ENCODE data around the gene ALPP. TPM values are rescaled to one million over a fixed set of nuclear protein-coding genes. Genes with fewer than 3 reads are reported as not detected.

ALPP gene
- total and polyA plus RNA-seq, 2 experiments from 2014 or later, result not detected

GRCh38 chr2:232341061-232341738 is 37.4 kb upstream of the ALPP start:
- DNase-seq (ENCODE audit: low read depth in 1 of 2, low spot score in 1 of 2), result no peak
- no peak for TF ChIP-seq CTCF (IDR thresholded peaks at IDR 0.05; ENCODE audit: low read depth, low read length)
- no peaks in the 10 kb centered on the region for H3K27me3 ChIP-seq
- H3K4me3 ChIP-seq, result no peak overlapping the region
- H3K36me3 ChIP-seq, result no peaks in the 10 kb centered on the region
- H3K27ac ChIP-seq, result no peak overlapping the region
- no peaks in the 10 kb centered on the region for H3K9me3 ChIP-seq (ENCODE audit: low read depth)
- H3K4me1 ChIP-seq (ENCODE audit: low read depth), result no peaks in the 10 kb centered on the region

DNA sequence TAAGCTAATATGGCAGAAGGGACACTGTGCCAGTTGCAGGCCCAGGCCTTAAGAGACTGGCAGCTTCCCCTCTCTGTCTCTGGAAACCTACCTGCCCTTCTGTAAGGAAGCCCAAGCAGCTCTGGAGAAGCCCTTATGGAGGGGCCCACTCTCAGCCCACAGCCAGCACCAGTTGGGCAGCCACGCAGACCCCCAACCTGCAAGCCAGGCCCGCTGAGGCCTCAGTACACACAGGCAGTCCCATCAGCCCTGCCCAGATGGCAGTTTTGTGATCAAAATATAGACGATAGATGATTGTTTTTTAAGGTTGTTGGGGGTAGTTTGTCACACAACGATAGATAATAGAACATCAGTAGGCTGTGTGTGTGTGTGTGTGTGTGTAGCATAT is 36.8 kb upstream of the ALPP start:
- TF ChIP-seq CTCF (IDR thresholded peaks at IDR 0.05; ENCODE audit: low read depth, low read length), result no peak
- H3K4me3 ChIP-seq, result no peak overlapping the region
- peaks cover under 1% of the 10 kb centered on the region for H3K27me3 ChIP-seq
- H3K4me1 ChIP-seq (ENCODE audit: low read depth), result no peaks in the 10 kb centered on the region
- H3K9me3 ChIP-seq (ENCODE audit: low read depth), result no peaks in the 10 kb centered on the region
- DNase-seq (ENCODE audit: low read depth in 1 of 2, low spot score in 1 of 2), result no peak
- H3K36me3 ChIP-seq, result no peaks in the 10 kb centered on the region
- H3K27ac ChIP-seq, result no peak overlapping the region

DNA sequence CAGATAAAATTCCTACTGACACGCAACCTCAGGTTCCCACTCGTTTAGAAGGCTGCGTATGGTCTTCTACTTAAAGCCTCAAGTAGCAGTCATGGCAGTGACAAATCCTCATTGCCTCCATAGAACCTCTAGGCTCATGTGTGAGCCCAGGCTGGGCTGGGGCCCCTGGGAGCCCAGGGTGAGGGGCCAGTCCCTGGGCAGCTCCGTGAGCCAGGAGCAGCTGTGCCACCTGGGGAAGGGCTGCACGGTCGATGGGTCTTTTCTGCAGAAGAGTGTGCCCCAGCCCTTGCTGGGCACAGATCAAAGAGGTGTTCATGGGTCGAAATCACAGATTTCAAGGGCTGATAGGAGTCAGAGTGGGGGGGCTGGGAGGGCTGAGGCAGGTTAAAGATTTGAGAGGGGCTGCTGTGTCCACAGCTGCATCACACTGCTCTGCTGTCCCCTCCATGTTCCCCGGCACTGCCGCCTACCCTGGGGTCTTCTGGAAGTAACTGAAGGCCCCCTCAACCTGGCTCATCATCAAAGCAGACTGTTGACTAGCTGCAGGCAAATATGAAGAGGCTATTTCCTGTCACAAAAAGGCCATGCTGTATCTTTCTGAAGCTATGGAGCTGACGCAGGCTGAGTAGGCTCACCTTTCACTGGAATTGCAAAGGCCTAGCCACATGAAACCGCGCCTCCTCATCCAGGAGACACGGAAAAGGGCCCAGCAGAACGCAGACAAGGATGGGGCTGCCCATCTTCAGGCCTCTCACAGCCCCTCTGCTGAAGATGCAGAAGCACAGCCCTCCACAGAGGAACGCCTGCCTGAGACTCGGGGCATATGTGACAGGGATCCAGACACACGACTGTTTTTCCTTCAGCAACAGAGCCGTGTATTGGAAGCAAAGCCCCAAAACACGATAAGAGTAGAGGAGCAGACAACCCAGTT is 35.7 kb upstream of the ALPP start:
- no peaks in the 10 kb centered on the region for H3K4me1 ChIP-seq (ENCODE audit: low read depth)
- H3K27ac ChIP-seq, result no peak overlapping the region
- H3K36me3 ChIP-seq, result no peaks in the 10 kb centered on the region
- TF ChIP-seq CTCF (IDR thresholded peaks at IDR 0.05; ENCODE audit: low read depth, low read length), result no peak
- H3K4me3 ChIP-seq, result no peak overlapping the region
- peaks cover 12% of the 10 kb centered on the region for H3K27me3 ChIP-seq
- H3K9me3 ChIP-seq (ENCODE audit: low read depth), result no peaks in the 10 kb centered on the region
- no peak for DNase-seq (ENCODE audit: low read depth in 1 of 2, low spot score in 1 of 2)

- Histone ChIP-seq H3K4me3 (no peak overlapping the region), H3K4me1 (ENCODE audit: low read depth) (no peaks in the 10 kb centered on the region), H3K27ac (no peak overlapping the region), H3K36me3 (no peaks in the 10 kb centered on the region), H3K27me3 (peaks cover 22% of the 10 kb centered on the region), H3K9me3 (ENCODE audit: low read depth) (no peaks in the 10 kb centered on the region)
- no peak for TF ChIP-seq CTCF (IDR thresholded peaks at IDR 0.05; ENCODE audit: low read depth, low read length)
- DNase-seq (ENCODE audit: low read depth in 1 of 2, low spot score in 1 of 2), result no peak
Observed at GRCh38 chr2:232343821-232344220, 34.7 kb upstream of the ALPP start.

DNA sequence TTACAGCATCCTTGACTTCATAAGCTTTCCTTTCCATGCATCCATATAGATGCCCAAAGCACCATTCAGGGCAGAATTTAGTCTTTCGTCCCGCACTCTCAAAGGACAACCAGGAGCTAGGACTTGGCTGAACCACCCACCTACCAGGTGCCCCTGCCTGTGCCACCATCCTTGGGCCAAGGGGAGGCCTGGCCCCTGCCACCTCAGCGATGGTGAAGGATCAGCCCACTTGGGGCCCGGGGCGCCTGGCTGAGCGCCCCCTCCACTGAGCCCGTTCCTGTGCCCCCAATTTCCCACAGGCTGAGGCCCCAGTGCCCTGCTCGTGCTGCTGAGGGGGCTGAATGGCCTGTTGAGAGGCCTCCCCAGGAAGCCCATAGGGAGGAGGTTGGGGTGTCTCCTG is 33.3 kb upstream of the ALPP start:
- Histone ChIP-seq H3K36me3 (no peaks in the 10 kb centered on the region), H3K27ac (no peak overlapping the region), H3K27me3 (peaks cover 36% of the 10 kb centered on the region), H3K4me3 (no peak overlapping the region), H3K9me3 (ENCODE audit: low read depth) (no peaks in the 10 kb centered on the region), H3K4me1 (ENCODE audit: low read depth) (no peaks in the 10 kb centered on the region)
- no peak for TF ChIP-seq CTCF (IDR thresholded peaks at IDR 0.05; ENCODE audit: low read depth, low read length)
- no peak for DNase-seq (ENCODE audit: low read depth in 1 of 2, low spot score in 1 of 2)

Data from cardiac muscle cell (in vitro differentiated cells and primary cell).